GM19395 (cell line): ENCODE measurements around the gene ARL3.
"Not testable (repeated sequence)": the region's sequence is repeated elsewhere in the genome, so short reads cannot be mapped to it uniquely, and the experiment has no call there.

Source experiments
- ATAC-seq: cut with Tn5 transposase; IDR thresholded peaks from one replicate; pipeline ENCODE4 v1.9.1; 2021; ENCODE audit warnings: mild to moderate bottlenecking, moderate library complexity; ENCODE audit not compliant: unreplicated experiment

Gene ARL3

GRCh38 chr10:102713814-102714620 lies at the start of gene ARL3:
ARL3 (minus strand) TSS chr10:102714397; CDS start chr10:102714275, 122 bp downstream.
- ATAC-seq: peak; percentile 79

DNA sequence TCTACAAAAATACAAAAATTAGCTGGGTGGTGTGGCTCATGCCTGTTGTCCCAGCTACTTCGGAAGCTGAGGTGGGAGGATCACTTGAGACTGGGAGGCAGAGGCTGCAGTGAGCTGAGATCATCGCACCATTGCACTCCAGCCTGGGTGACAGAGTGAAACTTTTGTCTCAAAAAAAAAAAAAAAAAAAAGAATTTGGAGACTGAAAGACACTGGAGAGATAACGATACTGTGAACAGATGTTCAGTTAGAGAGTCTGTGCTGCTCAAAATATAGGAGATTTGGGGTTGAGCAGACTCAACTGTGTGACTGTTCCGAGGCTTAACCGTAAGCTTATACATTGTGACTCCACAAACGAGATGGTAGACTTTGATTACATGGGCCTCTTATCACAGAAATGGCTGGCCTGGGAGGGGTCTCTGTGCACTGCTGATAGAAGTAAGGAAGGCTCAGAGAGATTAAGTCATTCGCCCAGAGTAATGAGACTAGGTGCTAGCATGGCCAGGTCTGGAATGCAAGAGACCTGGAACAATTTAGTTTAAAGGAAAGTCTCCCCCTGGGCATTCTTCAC lies 48.9 kb upstream of the ARL3 start:
- no peak for ATAC-seq

DNA sequence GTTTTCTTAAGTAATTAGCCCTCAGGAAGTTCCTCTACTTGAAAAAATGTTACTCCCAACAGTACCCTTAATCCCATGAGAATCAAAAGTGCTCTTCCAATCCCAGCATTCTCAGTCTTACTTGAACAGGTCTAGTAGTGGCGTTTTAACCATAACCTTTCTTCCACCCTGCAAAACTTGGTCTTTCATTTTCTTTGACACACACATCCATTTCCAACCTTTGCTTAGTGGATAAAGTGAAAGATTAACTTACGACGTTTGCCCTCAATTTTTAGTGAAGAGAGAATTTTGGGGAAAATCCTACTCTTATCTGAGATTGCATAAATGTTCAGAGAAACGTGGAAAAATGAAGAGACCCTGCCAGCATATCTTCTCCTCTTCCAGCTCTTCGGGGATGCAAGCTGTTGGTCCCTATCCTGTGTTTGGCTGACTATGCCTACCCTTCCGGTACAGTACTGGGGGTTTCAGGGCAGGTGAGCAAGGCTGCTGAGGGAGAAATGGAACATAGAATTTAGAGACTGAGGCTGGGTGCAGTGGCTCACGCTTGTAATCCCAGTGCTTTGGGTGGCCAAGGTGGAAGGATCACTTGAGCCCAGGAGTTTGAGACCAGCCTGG lies 48.3 kb upstream of the ARL3 start:
- ATAC-seq: no peak

- ATAC-seq: no peak
Measured at GRCh38 chr10:102761981-102762380, 47.8 kb upstream of the ARL3 start.

GRCh38 chr10:102759497-102760210 lies 45.5 kb upstream of the ARL3 start:
- no peak for ATAC-seq

DNA sequence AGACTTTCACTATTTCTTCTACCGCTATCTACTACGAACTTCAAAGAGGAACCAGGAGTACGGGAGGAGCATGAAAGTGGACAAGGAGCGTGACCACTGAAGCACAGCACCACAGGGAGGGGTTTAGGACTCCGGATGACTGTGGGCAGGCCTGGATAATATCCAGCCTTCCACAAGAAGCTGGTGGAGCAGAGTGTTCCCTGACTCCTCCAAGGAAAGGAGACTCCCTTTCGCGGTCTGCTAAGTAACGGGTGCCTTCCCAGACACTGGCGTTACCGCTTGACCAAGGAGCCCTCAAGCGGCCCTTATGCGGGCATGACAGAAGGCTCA lies 44.7 kb upstream of the ARL3 start:
- not testable (repeated sequence) for ATAC-seq

DNA sequence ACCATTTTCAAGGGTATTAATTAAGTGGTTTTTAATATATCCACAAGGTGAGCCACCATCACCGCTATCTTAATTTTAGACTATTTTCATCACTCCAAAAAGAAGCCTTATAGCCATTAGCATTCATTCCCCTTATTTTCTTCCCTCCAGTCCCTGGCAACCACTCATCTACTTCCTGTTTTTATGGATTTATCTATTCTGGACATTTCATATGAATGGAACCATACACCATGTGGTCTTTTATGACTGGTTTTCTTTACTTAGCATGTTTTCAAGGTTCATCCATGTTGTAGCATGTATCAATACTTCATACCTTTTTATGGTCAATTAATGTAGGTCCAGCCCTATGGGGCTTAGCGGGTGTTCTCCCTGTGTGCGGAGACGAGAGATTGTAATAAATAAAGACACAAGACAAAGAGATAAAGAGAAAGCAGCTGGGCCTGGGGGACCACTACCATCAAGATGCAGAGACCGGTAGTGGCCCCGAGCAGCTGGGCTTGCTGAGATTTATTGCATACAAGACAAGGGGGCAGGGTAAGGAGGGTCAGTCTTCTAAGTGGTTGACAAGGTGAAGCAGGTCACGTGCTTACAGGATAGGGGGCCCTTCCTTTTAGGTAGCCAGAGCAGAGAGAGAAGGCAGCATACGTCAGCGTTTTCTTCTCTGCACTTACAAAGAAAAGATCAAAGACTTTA lies 44.2 kb upstream of the ARL3 start:
- ATAC-seq: no peak

DNA sequence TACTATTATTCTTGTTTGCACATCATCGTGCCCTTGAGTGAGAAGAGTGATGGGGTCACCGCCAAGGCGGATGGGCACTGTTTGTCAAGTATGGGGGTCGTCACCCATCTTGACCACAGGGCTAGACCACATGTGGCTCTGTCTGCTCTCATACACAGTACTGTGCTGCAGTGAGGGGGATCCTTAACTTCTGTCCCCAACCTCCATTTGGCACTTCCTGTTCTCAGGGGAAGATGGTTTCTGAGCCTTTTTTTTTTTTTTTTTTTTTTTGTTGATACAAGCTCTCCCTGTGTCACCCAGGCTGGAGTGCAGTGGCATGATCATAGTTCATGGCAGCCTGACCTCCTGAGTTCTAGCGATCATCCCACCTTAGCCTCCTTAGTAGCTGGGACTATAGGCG lies 43.1 kb upstream of the ARL3 start:
- ATAC-seq: no peak

- ATAC-seq: no peak
Measured at GRCh38 chr10:102753718-102754117, 39.5 kb upstream of the ARL3 start.

GRCh38 chr10:102752934-102753664 lies 38.9 kb upstream of the ARL3 start:
- ATAC-seq: no peak

DNA sequence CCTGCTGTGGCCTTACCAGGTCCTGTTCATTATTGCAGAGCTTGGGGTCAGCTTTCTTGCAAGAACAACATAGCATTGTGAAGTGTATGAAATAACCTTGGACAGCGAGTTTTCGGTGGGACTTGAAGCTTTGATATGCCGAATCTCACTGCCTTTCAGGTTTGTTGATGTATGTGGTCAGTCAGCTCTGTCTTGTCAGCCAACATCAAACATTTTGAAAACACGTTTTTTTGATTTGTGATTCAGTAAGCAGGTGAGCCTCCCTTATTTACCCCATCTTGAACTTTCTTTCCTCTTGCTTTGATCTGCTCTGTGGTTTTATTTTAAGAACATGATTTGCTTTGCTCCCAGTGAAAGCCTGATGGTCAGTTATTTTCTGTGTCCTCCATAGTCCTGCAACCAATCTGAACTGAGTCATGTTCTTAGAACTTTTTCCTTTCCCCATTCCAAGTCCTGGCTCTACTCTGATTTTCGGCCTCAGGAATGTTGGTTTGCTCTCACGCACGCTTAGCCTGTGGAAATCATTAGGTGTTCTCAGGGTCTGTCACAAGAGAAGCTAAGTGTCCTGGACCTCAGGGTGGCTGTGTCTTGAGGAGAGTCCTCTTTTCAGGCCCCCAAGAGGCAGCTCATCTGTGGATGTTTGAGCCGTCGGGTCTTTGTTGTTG lies 38.2 kb upstream of the ARL3 start:
- no peak for ATAC-seq

DNA sequence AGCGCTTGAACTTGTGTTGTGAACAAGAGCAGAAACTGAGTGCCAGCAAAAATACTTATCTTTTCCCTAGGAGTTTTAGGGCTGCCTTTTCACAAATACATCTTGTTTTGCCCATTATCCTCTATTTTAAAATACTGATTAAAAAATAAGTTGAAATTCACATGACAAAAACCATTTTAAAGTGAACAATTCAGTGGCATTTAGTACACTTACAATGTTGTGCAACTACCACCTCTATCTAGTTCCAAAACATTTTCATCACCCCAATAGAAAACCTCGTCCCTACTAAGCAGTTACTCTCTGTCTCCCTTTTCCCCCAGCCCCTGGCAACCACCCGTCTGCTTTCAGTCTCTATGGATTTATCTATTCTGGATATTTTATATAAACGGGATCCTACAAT lies 31.0 kb upstream of the ARL3 start:
- no peak for ATAC-seq

DNA sequence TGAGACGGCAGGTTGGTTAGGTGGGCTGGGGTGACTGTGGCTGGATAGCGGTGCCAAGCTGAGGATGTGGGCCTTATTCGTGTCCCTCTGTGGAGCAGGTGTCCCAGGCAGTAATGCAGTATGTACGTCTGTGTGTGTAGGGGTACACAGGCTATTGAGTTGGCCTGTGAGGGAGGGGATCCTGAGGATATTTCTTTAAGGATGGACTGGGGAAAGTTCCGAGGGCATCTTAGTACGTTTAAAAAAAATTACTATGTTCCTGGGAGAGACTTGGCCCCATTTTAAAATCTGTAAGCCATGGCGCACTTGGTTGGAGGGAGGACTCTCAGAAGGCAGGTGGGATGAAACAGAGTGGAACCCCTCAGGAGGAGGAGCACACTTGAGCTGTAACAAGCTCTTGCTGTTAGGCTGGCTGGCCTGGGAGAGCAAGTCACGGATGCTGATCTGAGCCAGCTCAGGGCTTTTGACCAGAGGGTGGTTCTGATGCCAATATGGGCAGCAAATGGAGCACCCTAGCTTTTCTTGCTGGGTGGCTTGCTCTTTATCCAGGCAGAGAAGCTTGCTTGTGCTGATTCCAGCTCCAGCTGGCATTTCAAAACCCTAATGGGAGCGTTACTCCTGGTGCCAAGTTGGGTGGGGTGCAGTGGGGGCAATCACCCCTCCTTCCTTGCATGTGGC lies 30.3 kb upstream of the ARL3 start:
- ATAC-seq: peak; percentile 7

GRCh38 chr10:102743588-102744373 lies 29.6 kb upstream of the ARL3 start, which contains the start of gene WBP1L:
WBP1L (plus strand) TSS chr10:102743948; CDS start chr10:102744054, 106 bp downstream.
- peak; percentile 97 for ATAC-seq

- ATAC-seq: peak; percentile 9
Measured at GRCh38 chr10:102743078-102743587, 28.9 kb upstream of the ARL3 start.

DNA sequence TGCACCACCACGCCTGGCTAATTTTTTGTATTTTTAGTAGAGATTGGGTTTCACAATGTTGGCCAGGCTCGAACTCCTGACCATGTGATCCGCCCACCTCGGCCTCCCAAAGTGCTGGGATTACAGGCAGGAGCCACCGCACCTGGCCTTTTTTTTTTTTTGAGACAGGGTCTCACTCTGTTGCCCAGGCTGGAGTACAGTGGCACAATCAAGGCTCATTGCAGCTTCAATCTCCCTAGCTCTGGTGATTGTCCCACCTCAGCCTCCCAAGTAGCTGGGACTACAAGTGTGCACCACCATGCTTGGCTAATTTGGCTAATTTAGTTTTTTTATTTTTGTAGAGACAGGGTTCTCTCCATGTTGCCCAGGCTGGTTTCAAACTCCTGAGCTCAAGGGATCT lies 28.1 kb upstream of the ARL3 start:
- ATAC-seq: not testable (repeated sequence)

DNA sequence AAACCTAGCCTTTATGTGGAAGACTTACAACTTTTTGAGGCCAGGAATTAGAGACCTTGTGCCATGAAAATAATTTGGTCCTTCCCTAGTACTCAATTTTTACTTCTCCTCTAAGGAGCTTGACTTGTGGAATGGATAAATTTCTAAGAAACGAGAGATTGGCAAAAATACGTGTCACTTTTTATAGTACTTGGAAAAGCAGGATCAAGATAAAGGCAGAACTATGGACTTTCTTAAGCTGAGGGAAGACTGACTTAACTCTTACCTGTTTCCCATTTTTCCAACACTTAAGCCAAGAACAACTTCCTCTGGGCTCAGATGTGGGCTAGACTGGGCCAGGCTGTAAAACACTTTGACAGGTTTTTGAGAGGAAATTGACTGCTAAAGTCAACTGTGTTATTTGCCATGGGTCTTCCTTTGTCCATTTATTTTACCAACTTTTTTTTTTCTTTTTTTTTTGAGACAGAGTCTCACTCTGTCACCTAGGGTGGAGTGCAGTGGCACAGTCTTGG lies 27.6 kb upstream of the ARL3 start:
- no peak for ATAC-seq

DNA sequence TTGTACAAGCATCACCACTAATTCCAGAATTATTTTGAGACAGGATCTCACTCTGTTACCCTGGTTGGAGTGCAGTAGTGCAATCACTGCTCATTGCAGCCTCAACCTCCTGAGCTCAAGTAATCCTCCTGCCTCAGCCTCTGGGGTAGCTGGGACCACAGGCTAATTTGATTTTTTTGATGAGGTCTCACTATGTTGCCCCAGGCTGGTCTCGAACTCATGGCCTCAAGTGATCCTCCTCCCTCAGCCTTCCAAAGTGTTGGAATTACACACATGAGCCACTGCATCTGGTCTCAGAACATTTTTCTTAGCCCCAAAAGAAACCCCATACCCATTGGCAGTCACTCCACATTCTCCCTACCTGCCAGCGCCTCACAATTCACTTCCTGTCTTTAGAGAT lies 26.0 kb upstream of the ARL3 start:
- ATAC-seq: no peak
